HFFc6 (cell line): Measurements from ENCODE around the gene ENG. TPM values are rescaled to one million over a fixed set of nuclear protein-coding genes. Genes with fewer than 3 reads are reported as not detected.
A peak's percentile ranks its signal among the peaks of the same experiment; 100 is the strongest.
"Not testable (repeated sequence)": the region's sequence is repeated elsewhere in the genome, so short reads cannot be mapped to it uniquely, and the experiment has no call there.

Experiments
- DNase-seq: peaks from one replicate; pipeline ENCODE4 v3.0.0-alpha.2; 2018
- H3K27ac Mint-ChIP-seq: 2 replicates; pipeline ENCODE4 v1.8.0; 2020; ENCODE audit warnings: mild to moderate bottlenecking, mixed read lengths
- H3K27me3 Mint-ChIP-seq: 2 replicates; pipeline ENCODE4 v1.8.0; 2021; ENCODE audit warnings: mild to moderate bottlenecking, moderate library complexity, mixed read lengths; ENCODE audit not compliant: insufficient read depth
- H3K36me3 Mint-ChIP-seq: 2 replicates; pipeline ENCODE4 v1.8.0; 2021; ENCODE audit warnings: low read depth, mixed read lengths
- H3K4me1 Mint-ChIP-seq: 2 replicates; pipeline ENCODE4 v1.8.0; 2020; ENCODE audit warnings: low read depth, mixed read lengths
- H3K4me3 Mint-ChIP-seq: 2 replicates; pipeline ENCODE4 v1.8.0; 2020; ENCODE audit warnings: mild to moderate bottlenecking, moderate library complexity, mixed read lengths
- H3K9me3 Mint-ChIP-seq: 2 replicates; pipeline ENCODE4 v1.8.0; 2020; ENCODE audit warnings: mild to moderate bottlenecking, mixed read lengths
- CTCF ChIP-seq: fragments of 200-600 bp; sonication (generic); IDR thresholded peaks from 2 replicates; pipeline ENCODE4 v1.5.0; 2021; ENCODE audit warnings: antibody characterized with exemption, mild to moderate bottlenecking
- total RNA-seq, 6 experiments: library from RNA; stranded (reverse); fragmentation: NEBNext Ultra II Directional; extraction: Animal tissue kit (Norgen Biotek cat#: 25700); gene quantifications; 2 replicates in 1 of 6; 3 replicates in 5 of 6; pipeline ENCODE4 v1.2.3, GENCODE V29; 2021

ENG gene
- total RNA-seq, 6 experiments from 2014 or later: 205 to 249 (median 227) TPM

GRCh38 chr9:127786773-127787104 is 67.7 kb downstream of the ENG start:
- Mint-ChIP-seq H3K27me3 (peaks cover 3% of the 10 kb centered on the region), H3K4me3 (peak overlapping the region; percentile 98), H3K9me3 (no peaks in the 10 kb centered on the region), H3K27ac (peak overlapping the region; percentile 73), H3K4me1 (peaks cover 9% of the 10 kb centered on the region), H3K36me3 (peaks cover 28% of the 10 kb centered on the region)
- peak; percentile 77 for TF ChIP-seq CTCF
- DNase-seq: no peak

- H3K4me3 Mint-ChIP-seq: peak within 1 kb of the TSS; percentile 98
- peak within 1 kb of the TSS; percentile 73 for H3K27ac Mint-ChIP-seq
- peak; percentile 86 for DNase-seq
- H3K9me3 Mint-ChIP-seq: no peaks in the 10 kb centered on the region
- H3K27me3 Mint-ChIP-seq: peaks cover 4% of the 10 kb centered on the region
- TF ChIP-seq CTCF: no peak
- H3K4me1 Mint-ChIP-seq: peaks cover 9% of the 10 kb centered on the region
- peaks cover 28% of the 10 kb centered on the region for H3K36me3 Mint-ChIP-seq
These were observed 68.3 kb downstream of the ENG start, which contains the start of gene CDK9 for GRCh38 chr9:127785933-127786772. TSS of gene CDK9 (plus strand) at chr9:127786034. CDS start at chr9:127786149, 115 bp downstream.

- Mint-ChIP-seq H3K4me1 (peaks cover 9% of the 10 kb centered on the region), H3K27me3 (peaks cover 4% of the 10 kb centered on the region), H3K4me3 (peak overlapping the region; percentile 75), H3K27ac (no peak overlapping the region; the same call in 1 of the 2 replicates), H3K36me3 (peaks cover 25% of the 10 kb centered on the region), H3K9me3 (no peaks in the 10 kb centered on the region)
- peak; percentile 98 for TF ChIP-seq CTCF
- peak; percentile 56 for DNase-seq
These were observed 69.2 kb downstream of the ENG start for GRCh38 chr9:127785023-127785932.

- Mint-ChIP-seq H3K4me3 (no peak overlapping the region), H3K36me3 (peaks cover 15% of the 10 kb centered on the region), H3K27me3 (peaks cover 5% of the 10 kb centered on the region), H3K9me3 (no peaks in the 10 kb centered on the region), H3K4me1 (peaks cover 9% of the 10 kb centered on the region), H3K27ac (no peak overlapping the region)
- no peak for DNase-seq
- TF ChIP-seq CTCF: no peak
These were observed 71.1 kb downstream of the ENG start for GRCh38 chr9:127783111-127784008.

- H3K4me1 Mint-ChIP-seq: no peaks in the 10 kb centered on the region
- no peak for TF ChIP-seq CTCF
- H3K27me3 Mint-ChIP-seq: peaks cover 10% of the 10 kb centered on the region
- H3K36me3 Mint-ChIP-seq: peaks cover 4% of the 10 kb centered on the region
- H3K9me3 Mint-ChIP-seq: no peaks in the 10 kb centered on the region
- no peak for DNase-seq
- H3K4me3 Mint-ChIP-seq: no peak overlapping the region
- no peak overlapping the region for H3K27ac Mint-ChIP-seq
These were observed 72.7 kb downstream of the ENG start for GRCh38 chr9:127781806-127782205.

- peaks cover 10% of the 10 kb centered on the region for H3K27me3 Mint-ChIP-seq
- not testable (repeated sequence) for H3K27ac Mint-ChIP-seq, H3K9me3 Mint-ChIP-seq, H3K36me3 Mint-ChIP-seq, H3K4me1 Mint-ChIP-seq, H3K4me3 Mint-ChIP-seq, DNase-seq
These were observed 73.5 kb downstream of the ENG start for GRCh38 chr9:127780909-127781308.
